Tibial nerve (tissue), 3 donors: ENCODE measurements around the gene POLR1F.

Experiments used
- POLR2A ChIP-seq, 2 donors: fragments of 450-650 bp; IDR thresholded peaks; one replicate each; pipeline ENCODE4 v1.6.1; 2017; ENCODE audit warnings: antibody characterized with exemption in 2 of 2, mild to moderate bottlenecking in 2 of 2, moderate library complexity in 2 of 2
- TF ChIP-seq, protein P1 (sequence below), 5 experiments: fragments of 200-600 bp in 3 of 5; fragments of 450-650 bp in 2 of 5; sonication (generic) in 3 of 5; IDR thresholded peaks; one replicate each; pipeline ENCODE4 v1.5.1; 2016 to 2019; ENCODE audit warnings: antibody characterized with exemption in 5 of 5, mild to moderate bottlenecking in 3 of 5, moderate library complexity in 2 of 5

DNA sequence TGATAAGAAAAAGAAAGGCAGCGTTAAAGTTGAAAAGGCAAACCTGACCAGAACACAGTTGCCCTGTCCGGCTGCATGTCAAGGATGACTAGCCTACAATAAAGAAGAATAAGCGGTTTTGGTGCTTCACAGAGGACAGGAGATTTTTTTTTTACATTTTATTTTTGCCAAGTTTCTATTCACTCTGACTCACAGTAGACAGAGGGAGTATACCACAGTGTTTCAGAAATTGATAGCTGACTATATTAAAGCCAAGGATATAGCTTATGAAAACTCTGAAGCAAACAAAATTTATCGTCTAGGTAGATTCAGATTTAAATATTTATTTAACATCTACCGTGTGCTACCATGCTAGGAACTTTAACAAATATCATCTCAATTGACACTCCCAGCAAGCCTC lies 16.9 kb upstream of the POLR1F start:
- TF ChIP-seq, protein P1, sequence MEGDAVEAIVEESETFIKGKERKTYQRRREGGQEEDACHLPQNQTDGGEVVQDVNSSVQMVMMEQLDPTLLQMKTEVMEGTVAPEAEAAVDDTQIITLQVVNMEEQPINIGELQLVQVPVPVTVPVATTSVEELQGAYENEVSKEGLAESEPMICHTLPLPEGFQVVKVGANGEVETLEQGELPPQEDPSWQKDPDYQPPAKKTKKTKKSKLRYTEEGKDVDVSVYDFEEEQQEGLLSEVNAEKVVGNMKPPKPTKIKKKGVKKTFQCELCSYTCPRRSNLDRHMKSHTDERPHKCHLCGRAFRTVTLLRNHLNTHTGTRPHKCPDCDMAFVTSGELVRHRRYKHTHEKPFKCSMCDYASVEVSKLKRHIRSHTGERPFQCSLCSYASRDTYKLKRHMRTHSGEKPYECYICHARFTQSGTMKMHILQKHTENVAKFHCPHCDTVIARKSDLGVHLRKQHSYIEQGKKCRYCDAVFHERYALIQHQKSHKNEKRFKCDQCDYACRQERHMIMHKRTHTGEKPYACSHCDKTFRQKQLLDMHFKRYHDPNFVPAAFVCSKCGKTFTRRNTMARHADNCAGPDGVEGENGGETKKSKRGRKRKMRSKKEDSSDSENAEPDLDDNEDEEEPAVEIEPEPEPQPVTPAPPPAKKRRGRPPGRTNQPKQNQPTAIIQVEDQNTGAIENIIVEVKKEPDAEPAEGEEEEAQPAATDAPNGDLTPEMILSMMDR (IDR thresholded peaks at IDR 0.05) = no peak
- TF ChIP-seq POLR2A (IDR thresholded peaks at IDR 0.05) = no peak
